Ascending aorta (tissue), 2 donors: ENCODE data around the gene PRMT3. TPM values are rescaled to one million over a fixed set of nuclear protein-coding genes. Genes with fewer than 3 reads are reported as not detected.

Experiments
- DNase-seq, 2 donors: peaks; one replicate each; pipeline ENCODE4 v3.0.0-alpha.2; 2019; ENCODE audit warnings: low spot score in 2 of 2
- H3K27ac ChIP-seq, 2 donors: fragments of 200-600 bp; sonication (generic); one replicate each; pipeline ENCODE4 v1.5.1; 2016 to 2017; ENCODE audit warnings: mild to moderate bottlenecking in 1 of 2
- H3K27me3 ChIP-seq: fragments of 200-600 bp; sonication (generic); one replicate; pipeline ENCODE4 v1.5.1; 2017
- H3K36me3 ChIP-seq, 2 donors: fragments of 200-600 bp; sonication (generic); one replicate each; pipeline ENCODE4 v1.5.1; 2016
- H3K4me1 ChIP-seq, 2 donors: fragments of 200-600 bp; sonication (generic); one replicate each; pipeline ENCODE4 v1.5.1; 2016 to 2017; ENCODE audit warnings: mild to moderate bottlenecking in 1 of 2
- H3K4me3 ChIP-seq, 2 donors: fragments of 200-600 bp; sonication (generic); one replicate each; pipeline ENCODE4 v1.5.1; 2016 to 2017; ENCODE audit warnings: mild to moderate bottlenecking in 1 of 2
- H3K9me3 ChIP-seq, 2 donors: fragments of 200-600 bp; sonication (generic); one replicate each; pipeline ENCODE4 v1.5.1; 2016
- intact Hi-C: fragments of 100-400 bp; cut with DNase I; formaldehyde crosslinking; loops from one replicate; pipeline ENCODE4 v1.15.1; 2023
- total RNA-seq: library from RNA; depleted of rRNA; stranded (reverse); fragments of >200 nt; gene quantifications from one replicate; pipeline ENCODE4 v1.1.0, GENCODE V29; 2016
- TF ChIP-seq, protein P1 (sequence below), 3 experiments: fragments of 200-600 bp in 2 of 3; fragments of 450-650 bp in 1 of 3; sonication (generic) in 2 of 3; IDR thresholded peaks; one replicate each; pipeline ENCODE4 v1.5.1; 2016 to 2019; ENCODE audit warnings: antibody characterized with exemption in 3 of 3, mild to moderate bottlenecking in 1 of 3, moderate library complexity in 1 of 3

PRMT3 gene
- total RNA-seq, 1 donor from 2014 or later, result 1.2 TPM

DNA sequence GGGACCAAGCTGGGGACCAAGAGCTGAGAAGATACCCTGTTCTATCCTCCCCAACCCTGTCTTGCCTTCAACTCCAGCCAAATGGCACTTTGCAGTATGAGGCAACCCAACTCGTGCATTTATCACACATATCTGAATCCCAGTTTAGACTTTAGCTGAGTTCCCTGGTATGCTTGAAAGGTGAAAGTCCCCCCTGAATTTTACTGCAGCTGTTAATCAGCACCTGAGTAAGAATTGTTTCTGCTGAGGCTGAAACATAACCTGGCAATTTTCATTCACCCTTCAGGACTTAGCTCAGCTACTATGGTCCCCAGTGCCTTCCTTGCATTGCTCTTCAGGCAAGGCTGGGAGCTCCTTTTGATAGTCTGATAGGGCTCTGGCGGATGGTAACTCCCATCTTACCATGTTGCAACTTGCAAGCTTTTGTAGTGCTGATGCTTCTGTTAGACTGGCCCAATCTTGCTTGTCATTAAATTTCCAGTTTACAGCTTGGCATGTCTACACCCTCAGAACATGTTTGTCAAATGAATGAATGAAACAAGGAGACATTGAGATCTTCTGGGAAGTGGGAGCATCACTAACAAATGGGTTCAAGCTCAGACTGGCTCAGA is 147.9 kb downstream of the PRMT3 start:
- intact Hi-C loops, result no loop called here
- Histone ChIP-seq H3K9me3 (no peaks in the 10 kb centered on the region), H3K27ac (no peak overlapping the region), H3K4me1 (no peaks in the 10 kb centered on the region), H3K4me3 (no peak overlapping the region), H3K36me3 (no peaks in the 10 kb centered on the region), H3K27me3 (no peaks in the 10 kb centered on the region)
- DNase-seq, result no peak
- TF ChIP-seq, protein P1, sequence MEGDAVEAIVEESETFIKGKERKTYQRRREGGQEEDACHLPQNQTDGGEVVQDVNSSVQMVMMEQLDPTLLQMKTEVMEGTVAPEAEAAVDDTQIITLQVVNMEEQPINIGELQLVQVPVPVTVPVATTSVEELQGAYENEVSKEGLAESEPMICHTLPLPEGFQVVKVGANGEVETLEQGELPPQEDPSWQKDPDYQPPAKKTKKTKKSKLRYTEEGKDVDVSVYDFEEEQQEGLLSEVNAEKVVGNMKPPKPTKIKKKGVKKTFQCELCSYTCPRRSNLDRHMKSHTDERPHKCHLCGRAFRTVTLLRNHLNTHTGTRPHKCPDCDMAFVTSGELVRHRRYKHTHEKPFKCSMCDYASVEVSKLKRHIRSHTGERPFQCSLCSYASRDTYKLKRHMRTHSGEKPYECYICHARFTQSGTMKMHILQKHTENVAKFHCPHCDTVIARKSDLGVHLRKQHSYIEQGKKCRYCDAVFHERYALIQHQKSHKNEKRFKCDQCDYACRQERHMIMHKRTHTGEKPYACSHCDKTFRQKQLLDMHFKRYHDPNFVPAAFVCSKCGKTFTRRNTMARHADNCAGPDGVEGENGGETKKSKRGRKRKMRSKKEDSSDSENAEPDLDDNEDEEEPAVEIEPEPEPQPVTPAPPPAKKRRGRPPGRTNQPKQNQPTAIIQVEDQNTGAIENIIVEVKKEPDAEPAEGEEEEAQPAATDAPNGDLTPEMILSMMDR (IDR thresholded peaks at IDR 0.05), result no peak

DNA sequence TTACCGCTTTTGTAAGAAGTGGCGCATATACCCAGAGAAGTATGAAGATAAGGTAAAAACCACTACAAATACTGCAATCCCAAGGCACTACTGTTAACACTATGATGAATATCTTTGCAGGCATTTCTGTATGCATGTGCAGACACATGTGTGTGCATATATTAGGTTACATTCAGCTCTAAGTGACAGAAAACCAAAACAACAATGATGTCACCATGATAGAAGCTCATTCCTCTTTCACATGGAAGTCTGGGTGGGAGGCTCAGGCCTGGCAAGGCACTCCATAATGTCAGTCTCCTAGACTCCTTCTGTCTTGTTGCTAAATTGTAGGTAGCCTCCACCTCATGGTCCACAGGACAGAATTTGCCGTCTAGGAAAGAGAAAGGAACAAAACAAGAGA is 148.8 kb downstream of the PRMT3 start:
- H3K27ac ChIP-seq, result no peak overlapping the region
- intact Hi-C loops, result no loop called here
- no peaks in the 10 kb centered on the region for H3K36me3 ChIP-seq
- DNase-seq, result no peak
- no peak overlapping the region for H3K4me3 ChIP-seq
- H3K27me3 ChIP-seq, result no peaks in the 10 kb centered on the region
- TF ChIP-seq, protein P1 (IDR thresholded peaks at IDR 0.05), result no peak
- no peaks in the 10 kb centered on the region for H3K9me3 ChIP-seq
- no peaks in the 10 kb centered on the region for H3K4me1 ChIP-seq

DNA sequence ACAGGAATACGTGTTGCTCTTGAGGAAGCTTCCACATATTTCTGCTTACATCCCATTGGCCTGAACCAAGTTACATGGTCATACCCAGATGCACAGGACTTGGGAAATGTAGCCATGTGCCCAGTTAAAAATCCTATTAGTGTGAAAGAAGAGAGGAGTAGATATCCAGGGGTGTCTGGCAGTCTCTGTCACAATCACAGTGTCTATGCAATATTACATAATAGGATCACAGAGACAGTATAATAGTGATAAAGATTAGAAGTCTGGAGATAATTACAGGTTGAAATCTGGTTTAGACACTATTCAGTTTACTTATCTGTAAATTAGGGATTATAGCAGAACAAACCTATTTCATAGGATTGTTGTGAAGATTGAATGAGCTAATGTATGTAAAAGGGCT is 149.3 kb downstream of the PRMT3 start:
- H3K4me3 ChIP-seq, result no peak overlapping the region
- no peak for DNase-seq
- no peak overlapping the region for H3K27ac ChIP-seq
- TF ChIP-seq, protein P1 (IDR thresholded peaks at IDR 0.05), result no peak
- no peaks in the 10 kb centered on the region for H3K9me3 ChIP-seq
- no peaks in the 10 kb centered on the region for H3K4me1 ChIP-seq
- intact Hi-C loops, result no loop called here
- H3K36me3 ChIP-seq, result no peaks in the 10 kb centered on the region
- no peaks in the 10 kb centered on the region for H3K27me3 ChIP-seq

DNA sequence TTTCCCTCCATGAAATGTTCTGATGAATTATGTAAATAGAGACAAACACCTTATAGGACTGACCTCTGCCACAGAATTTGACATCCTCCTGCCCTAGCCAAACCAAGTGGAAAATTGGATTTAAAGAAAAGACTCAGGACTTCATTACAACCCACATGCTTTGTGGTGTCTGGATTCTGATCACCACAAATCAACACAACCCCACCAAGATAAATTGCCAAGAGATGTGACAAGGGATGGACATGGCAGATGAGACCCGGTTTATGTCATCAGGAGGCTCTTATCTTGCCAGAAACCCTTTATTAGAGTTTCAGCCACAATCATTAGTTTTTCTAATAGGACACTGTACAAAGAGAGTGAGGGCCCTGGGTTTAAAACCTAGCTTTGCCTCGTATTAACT is 154.0 kb downstream of the PRMT3 start:
- H3K36me3 ChIP-seq, result no peaks in the 10 kb centered on the region
- TF ChIP-seq, protein P1 (IDR thresholded peaks at IDR 0.05), result no peak
- intact Hi-C loops, result no loop called here

DNA sequence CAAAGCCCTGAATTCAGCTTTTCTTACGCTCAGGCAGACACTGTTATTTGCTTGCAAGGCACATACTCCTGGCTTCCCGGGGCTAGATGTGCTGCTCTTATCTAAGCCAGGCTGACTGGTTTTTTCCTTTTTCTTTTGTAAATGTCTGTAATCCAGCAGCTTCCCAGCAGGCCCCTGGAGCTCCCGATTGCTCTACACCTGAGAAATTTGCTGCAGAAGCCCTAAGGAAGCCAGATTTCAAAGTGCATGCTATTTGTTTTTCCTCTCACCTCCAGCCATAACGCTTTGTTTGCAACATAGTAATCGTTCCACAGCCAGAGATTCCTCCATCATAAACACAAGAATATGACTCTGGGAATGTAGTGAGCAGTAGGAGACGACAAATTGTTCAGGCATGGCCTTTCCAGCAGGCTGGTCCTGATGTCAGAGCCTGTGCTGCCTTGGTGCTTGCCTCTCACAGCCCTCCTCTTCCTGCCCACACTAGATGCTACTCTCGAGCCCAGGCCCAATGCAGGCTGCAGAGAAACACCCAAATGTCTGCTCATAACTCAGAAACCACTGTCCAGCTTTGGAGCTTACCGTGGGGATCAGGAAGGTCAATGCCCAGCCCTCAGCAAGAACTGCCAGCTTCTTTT is 157.2 kb downstream of the PRMT3 start:
- Histone ChIP-seq H3K27me3 (no peaks in the 10 kb centered on the region), H3K4me3 (no peak overlapping the region), H3K27ac (no peak overlapping the region), H3K4me1 (no peaks in the 10 kb centered on the region), H3K9me3 (no peaks in the 10 kb centered on the region), H3K36me3 (no peaks in the 10 kb centered on the region)
- intact Hi-C loops, result no loop called here
- TF ChIP-seq, protein P1 (IDR thresholded peaks at IDR 0.05), result no peak
- no peak for DNase-seq

More for the DNA sequence above, 154.0 kb downstream of the PRMT3 start:
- Histone ChIP-seq H3K27me3 (no peaks in the 10 kb centered on the region), H3K9me3 (no peaks in the 10 kb centered on the region), H3K27ac (no peak overlapping the region), H3K4me1 (no peaks in the 10 kb centered on the region), H3K4me3 (no peak overlapping the region)
- no peak for DNase-seq
